ENCODE measurements around the gene GALNT1. TPM values are rescaled to one million over a fixed set of nuclear protein-coding genes. Genes with fewer than 3 reads are reported as not detected.

Gene GALNT1
- total RNA-seq, 1 experiment from 2014 or later, result 80.1 TPM

DNA sequence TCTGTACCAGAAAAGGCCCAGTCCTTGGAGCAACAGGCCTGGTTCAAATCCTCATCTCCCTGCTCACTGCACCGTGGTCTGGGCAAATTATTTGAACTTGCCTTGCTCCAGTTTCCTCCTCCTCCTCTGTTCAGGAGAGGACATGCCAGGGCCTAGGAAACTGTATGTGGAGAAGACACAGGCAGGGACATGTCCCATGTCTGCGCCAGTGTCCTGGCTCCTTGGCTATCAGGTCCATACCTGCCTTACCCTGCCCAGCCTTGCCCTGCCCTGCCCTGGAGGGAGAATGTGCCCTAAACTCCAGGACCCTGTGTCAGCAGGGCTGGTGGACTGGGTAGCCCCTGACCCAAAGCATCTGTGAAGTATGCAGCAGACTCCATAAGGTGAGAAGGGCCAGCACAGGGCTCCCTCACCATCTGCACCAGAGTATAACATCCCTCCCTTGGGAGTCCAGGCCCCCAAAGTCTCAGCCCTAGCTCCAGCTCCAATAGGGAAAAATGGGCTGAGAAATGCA is 165.3 kb downstream of the GALNT1 start:
- DNase-seq (ENCODE audit: low spot score) (no peak), ATAC-seq (no peak)
- H3K36me3 Mint-ChIP-seq, result peaks cover 7% of the 10 kb centered on the region
- POLR2A ChIA-PET, result no interaction called here
- CTCF ChIA-PET, result interaction anchor here (1.5 kb wide), 1 partner anchor 360 kb away, joined by 3 read pairs; no protein-coding TSS in a partner anchor
- H3K4me1 Mint-ChIP-seq, result peaks cover 19% of the 10 kb centered on the region
- no peak overlapping the region for H3K27ac Mint-ChIP-seq
- H3K9me3 Mint-ChIP-seq, result peaks cover 25% of the 10 kb centered on the region
- no peaks in the 10 kb centered on the region for H3K27me3 Mint-ChIP-seq (ENCODE audit: low read depth)
- no peak for TF ChIP-seq KAT7 (CRISPR knock-in tag; IDR thresholded peaks at IDR 0.05; ENCODE audit: borderline replicate concordance)
- TF ChIP-seq, protein P1, sequence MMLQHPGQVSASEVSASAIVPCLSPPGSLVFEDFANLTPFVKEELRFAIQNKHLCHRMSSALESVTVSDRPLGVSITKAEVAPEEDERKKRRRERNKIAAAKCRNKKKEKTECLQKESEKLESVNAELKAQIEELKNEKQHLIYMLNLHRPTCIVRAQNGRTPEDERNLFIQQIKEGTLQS (CRISPR knock-in tag; conservative IDR thresholded peaks at IDR 0.05), result no peak
- TF ChIP-seq, protein P2, sequence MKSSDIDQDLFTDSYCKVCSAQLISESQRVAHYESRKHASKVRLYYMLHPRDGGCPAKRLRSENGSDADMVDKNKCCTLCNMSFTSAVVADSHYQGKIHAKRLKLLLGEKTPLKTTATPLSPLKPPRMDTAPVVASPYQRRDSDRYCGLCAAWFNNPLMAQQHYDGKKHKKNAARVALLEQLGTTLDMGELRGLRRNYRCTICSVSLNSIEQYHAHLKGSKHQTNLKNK (CRISPR knock-in tag; IDR thresholded peaks at IDR 0.05), result no peak
- no peak overlapping the region for H3K4me3 Mint-ChIP-seq

DNA sequence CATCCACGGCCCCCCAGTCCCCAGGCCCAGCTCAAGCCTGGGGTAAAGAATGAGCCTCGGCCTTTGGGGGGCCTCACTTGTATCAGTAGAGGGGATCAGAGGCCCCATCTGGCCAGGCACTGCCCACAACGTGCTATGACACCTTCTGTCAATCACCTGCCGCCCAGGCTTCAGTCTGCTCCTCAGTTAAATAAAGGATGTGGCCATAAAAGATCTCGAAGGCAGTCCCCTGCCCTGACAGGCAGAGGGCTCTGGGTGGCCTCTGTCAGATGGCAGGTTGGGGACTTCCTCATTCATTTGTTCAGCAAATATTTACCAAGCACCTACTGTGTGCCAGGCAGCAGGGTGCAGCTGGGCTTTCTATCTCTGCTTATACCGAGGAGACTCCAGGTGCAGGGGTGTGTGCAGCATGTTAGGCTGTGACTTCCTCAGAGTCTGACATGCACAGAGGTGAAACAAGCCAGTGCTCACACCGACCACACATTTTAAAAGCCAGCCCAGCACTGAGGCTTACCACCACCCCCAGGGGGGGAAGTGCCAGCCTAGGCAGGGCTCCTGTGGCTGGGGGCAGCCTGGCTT is 166.4 kb downstream of the GALNT1 start:
- ATAC-seq, result peak; percentile 42
- H3K27ac Mint-ChIP-seq, result no peak overlapping the region
- H3K27me3 Mint-ChIP-seq (ENCODE audit: low read depth), result no peaks in the 10 kb centered on the region
- peaks cover 19% of the 10 kb centered on the region for H3K4me1 Mint-ChIP-seq
- ChIA-PET POLR2A (no interaction called here), CTCF (interaction anchor here (1.5 kb wide), 2 partner anchors 159 to 361 kb away, joined by 3 to 5 read pairs; no protein-coding TSS in a partner anchor)
- no peak for DNase-seq (ENCODE audit: low spot score)
- no peak overlapping the region for H3K4me3 Mint-ChIP-seq
- TF ChIP-seq NR1H2 (CRISPR knock-in tag; IDR thresholded peaks at IDR 0.05), result no peak
- TF ChIP-seq, protein P3, sequence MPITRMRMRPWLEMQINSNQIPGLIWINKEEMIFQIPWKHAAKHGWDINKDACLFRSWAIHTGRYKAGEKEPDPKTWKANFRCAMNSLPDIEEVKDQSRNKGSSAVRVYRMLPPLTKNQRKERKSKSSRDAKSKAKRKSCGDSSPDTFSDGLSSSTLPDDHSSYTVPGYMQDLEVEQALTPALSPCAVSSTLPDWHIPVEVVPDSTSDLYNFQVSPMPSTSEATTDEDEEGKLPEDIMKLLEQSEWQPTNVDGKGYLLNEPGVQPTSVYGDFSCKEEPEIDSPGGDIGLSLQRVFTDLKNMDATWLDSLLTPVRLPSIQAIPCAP (CRISPR knock-in tag; IDR thresholded peaks at IDR 0.05), result no peak
- TF ChIP-seq, protein P4, sequence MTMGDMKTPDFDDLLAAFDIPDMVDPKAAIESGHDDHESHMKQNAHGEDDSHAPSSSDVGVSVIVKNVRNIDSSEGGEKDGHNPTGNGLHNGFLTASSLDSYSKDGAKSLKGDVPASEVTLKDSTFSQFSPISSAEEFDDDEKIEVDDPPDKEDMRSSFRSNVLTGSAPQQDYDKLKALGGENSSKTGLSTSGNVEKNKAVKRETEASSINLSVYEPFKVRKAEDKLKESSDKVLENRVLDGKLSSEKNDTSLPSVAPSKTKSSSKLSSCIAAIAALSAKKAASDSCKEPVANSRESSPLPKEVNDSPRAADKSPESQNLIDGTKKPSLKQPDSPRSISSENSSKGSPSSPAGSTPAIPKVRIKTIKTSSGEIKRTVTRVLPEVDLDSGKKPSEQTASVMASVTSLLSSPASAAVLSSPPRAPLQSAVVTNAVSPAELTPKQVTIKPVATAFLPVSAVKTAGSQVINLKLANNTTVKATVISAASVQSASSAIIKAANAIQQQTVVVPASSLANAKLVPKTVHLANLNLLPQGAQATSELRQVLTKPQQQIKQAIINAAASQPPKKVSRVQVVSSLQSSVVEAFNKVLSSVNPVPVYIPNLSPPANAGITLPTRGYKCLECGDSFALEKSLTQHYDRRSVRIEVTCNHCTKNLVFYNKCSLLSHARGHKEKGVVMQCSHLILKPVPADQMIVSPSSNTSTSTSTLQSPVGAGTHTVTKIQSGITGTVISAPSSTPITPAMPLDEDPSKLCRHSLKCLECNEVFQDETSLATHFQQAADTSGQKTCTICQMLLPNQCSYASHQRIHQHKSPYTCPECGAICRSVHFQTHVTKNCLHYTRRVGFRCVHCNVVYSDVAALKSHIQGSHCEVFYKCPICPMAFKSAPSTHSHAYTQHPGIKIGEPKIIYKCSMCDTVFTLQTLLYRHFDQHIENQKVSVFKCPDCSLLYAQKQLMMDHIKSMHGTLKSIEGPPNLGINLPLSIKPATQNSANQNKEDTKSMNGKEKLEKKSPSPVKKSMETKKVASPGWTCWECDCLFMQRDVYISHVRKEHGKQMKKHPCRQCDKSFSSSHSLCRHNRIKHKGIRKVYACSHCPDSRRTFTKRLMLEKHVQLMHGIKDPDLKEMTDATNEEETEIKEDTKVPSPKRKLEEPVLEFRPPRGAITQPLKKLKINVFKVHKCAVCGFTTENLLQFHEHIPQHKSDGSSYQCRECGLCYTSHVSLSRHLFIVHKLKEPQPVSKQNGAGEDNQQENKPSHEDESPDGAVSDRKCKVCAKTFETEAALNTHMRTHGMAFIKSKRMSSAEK (CRISPR knock-in tag; IDR thresholded peaks at IDR 0.05; ENCODE audit: borderline replicate concordance), result no peak
- TF ChIP-seq ZNF416 (CRISPR knock-in tag; IDR thresholded peaks at IDR 0.05), result no peak
- TF ChIP-seq ZNF138 (CRISPR knock-in tag; conservative IDR thresholded peaks at IDR 0.05), result no peak
- TF ChIP-seq RELA (CRISPR knock-in tag; IDR thresholded peaks at IDR 0.05; ENCODE audit: borderline replicate concordance), result no peak
- TF ChIP-seq, protein P5, sequence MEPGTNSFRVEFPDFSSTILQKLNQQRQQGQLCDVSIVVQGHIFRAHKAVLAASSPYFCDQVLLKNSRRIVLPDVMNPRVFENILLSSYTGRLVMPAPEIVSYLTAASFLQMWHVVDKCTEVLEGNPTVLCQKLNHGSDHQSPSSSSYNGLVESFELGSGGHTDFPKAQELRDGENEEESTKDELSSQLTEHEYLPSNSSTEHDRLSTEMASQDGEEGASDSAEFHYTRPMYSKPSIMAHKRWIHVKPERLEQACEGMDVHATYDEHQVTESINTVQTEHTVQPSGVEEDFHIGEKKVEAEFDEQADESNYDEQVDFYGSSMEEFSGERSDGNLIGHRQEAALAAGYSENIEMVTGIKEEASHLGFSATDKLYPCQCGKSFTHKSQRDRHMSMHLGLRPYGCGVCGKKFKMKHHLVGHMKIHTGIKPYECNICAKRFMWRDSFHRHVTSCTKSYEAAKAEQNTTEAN (CRISPR knock-in tag; IDR thresholded peaks at IDR 0.05), result no peak
- TF ChIP-seq ZNF121 (CRISPR knock-in tag; IDR thresholded peaks at IDR 0.05), result no peak
- TF ChIP-seq TCF7 (CRISPR knock-in tag; IDR thresholded peaks at IDR 0.05; ENCODE audit: low read depth), result no peak
- TF ChIP-seq EMX1 (CRISPR knock-in tag; IDR thresholded peaks at IDR 0.05), result no peak
- TF ChIP-seq, protein P6, sequence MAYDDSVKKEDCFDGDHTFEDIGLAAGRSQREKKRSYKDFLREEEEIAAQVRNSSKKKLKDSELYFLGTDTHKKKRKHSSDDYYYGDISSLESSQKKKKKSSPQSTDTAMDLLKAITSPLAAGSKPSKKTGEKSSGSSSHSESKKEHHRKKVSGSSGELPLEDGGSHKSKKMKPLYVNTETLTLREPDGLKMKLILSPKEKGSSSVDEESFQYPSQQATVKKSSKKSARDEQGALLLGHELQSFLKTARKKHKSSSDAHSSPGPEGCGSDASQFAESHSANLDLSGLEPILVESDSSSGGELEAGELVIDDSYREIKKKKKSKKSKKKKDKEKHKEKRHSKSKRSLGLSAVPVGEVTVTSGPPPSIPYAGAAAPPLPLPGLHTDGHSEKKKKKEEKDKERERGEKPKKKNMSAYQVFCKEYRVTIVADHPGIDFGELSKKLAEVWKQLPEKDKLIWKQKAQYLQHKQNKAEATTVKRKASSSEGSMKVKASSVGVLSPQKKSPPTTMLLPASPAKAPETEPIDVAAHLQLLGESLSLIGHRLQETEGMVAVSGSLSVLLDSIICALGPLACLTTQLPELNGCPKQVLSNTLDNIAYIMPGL (CRISPR knock-in tag; IDR thresholded peaks at IDR 0.05), result no peak
- TF ChIP-seq, protein P7, sequence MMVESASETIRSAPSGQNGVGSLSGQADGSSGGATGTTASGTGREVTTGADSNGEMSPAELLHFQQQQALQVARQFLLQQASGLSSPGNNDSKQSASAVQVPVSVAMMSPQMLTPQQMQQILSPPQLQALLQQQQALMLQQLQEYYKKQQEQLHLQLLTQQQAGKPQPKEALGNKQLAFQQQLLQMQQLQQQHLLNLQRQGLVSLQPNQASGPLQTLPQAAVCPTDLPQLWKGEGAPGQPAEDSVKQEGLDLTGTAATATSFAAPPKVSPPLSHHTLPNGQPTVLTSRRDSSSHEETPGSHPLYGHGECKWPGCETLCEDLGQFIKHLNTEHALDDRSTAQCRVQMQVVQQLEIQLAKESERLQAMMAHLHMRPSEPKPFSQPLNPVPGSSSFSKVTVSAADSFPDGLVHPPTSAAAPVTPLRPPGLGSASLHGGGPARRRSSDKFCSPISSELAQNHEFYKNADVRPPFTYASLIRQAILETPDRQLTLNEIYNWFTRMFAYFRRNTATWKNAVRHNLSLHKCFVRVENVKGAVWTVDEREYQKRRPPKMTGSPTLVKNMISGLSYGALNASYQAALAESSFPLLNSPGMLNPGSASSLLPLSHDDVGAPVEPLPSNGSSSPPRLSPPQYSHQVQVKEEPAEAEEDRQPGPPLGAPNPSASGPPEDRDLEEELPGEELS (CRISPR knock-in tag; IDR thresholded peaks at IDR 0.05), result no peak
- TF ChIP-seq, protein P8, sequence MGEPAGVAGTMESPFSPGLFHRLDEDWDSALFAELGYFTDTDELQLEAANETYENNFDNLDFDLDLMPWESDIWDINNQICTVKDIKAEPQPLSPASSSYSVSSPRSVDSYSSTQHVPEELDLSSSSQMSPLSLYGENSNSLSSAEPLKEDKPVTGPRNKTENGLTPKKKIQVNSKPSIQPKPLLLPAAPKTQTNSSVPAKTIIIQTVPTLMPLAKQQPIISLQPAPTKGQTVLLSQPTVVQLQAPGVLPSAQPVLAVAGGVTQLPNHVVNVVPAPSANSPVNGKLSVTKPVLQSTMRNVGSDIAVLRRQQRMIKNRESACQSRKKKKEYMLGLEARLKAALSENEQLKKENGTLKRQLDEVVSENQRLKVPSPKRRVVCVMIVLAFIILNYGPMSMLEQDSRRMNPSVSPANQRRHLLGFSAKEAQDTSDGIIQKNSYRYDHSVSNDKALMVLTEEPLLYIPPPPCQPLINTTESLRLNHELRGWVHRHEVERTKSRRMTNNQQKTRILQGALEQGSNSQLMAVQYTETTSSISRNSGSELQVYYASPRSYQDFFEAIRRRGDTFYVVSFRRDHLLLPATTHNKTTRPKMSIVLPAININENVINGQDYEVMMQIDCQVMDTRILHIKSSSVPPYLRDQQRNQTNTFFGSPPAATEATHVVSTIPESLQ (CRISPR knock-in tag; IDR thresholded peaks at IDR 0.05), result no peak
- no peak for TF ChIP-seq JUN (CRISPR knock-in tag; IDR thresholded peaks at IDR 0.05)
- no peak for TF ChIP-seq SMAD3 (CRISPR knock-in tag; IDR thresholded peaks at IDR 0.05; ENCODE audit: borderline replicate concordance)
- TF ChIP-seq KAT7 (CRISPR knock-in tag; IDR thresholded peaks at IDR 0.05; ENCODE audit: borderline replicate concordance), result no peak
- no peak for TF ChIP-seq NFYB (CRISPR knock-in tag; conservative IDR thresholded peaks at IDR 0.05; ENCODE audit: low read depth)
- TF ChIP-seq, protein P9, sequence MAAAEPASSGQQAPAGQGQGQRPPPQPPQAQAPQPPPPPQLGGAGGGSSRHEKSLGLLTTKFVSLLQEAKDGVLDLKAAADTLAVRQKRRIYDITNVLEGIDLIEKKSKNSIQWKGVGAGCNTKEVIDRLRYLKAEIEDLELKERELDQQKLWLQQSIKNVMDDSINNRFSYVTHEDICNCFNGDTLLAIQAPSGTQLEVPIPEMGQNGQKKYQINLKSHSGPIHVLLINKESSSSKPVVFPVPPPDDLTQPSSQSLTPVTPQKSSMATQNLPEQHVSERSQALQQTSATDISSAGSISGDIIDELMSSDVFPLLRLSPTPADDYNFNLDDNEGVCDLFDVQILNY (CRISPR knock-in tag; IDR thresholded peaks at IDR 0.05), result no peak
- H3K9me3 Mint-ChIP-seq, result peaks cover 29% of the 10 kb centered on the region
- peaks cover 7% of the 10 kb centered on the region for H3K36me3 Mint-ChIP-seq

Data from WTC11 (cell line).